Measurements from ENCODE around the gene ALDH3B1.

The ALDH3B1 gene

DNA sequence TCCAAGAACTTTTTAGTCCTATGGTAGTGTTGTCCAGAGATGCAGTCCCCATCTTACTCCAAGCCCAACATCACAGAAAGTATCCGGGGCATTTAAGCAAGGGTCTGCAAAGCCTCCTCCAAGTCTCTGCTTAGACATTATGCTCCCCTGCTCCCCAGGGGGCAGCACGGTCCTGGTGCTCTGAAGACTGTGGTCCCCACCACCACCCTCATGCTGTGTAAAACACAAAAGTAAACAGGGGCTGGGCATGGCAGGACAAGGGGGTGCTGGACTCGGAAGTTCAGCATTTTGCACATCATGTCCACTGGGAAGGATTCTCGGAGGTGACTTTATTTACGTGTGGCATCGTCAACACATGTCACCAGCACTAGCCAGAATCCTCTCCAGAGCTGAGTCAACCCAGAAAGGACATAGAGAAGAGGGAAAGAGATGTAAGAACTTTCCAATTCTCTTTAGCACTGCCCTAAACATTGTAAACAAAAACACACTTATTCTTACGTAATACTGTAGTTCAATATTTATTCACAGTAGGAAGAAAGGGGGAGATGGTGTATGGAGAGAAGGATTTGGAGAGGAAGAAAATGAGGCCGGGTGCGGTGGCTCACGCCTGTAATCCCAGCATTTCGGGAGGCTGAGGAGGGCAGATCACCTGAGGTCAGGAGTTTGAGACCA lies 66.4 kb downstream of the ALDH3B1 start:
- no peak for DNase-seq

DNA sequence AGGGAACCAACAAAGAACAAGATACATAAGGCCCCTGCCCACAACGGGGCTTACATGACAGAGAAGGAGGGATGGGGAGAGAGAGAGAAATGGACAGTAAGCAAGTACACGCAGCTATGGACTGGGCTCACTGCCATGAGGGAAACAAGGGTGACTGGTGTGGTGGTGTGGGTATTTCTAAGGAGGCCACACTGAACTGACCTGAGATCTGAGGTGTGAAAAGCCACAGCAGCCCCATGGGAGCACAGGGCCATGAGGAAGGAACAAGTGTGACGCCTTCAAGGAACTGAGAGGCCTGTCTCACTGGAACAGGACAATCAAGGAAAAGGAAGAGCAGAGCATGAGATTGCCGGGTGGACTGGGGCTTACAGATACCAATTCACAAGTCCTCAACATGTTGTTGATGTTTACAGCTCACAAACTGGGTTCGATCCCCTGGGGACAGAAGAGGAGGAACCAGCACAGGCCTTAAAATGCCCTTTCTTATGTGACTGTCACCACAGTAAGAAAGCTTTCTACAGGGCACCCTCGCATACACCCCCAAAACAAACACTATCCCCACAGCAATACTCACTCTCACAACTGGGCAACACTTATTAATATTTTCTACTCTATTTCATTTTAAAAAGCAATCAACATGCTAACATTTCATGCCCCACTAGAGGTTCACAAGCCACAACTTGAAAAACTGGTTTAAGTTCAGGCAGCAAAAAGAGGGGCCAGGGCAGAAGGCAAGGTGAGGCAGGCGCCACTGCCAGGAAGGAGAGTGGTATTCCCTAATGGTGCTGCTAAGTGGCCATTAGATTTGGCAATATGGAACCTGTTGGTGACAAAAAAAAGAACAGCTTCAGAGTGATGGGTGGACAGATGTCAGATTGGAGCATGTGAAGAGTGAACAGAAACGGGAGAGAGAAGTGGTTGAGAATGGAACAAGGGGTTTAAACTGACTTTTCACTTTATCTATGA lies 67.8 kb downstream of the ALDH3B1 start:
- no peak for DNase-seq
